ENCODE data around the gene MACROD2. TPM values are rescaled to one million over a fixed set of nuclear protein-coding genes. Genes with fewer than 3 reads are reported as not detected.

Gene MACROD2
- total RNA-seq, 1 experiment from 2014 or later = 3.7 TPM

- H3K79me2 ChIP-seq (ENCODE audit: insufficient read depth, low read length) = no peaks in the 10 kb centered on the region
- DNase-seq (ENCODE audit: low read depth, low spot score) (no peak), ATAC-seq (no peak)
- H3K36me3 ChIP-seq (ENCODE audit: control insufficient read depth in 1 of 2, insufficient read depth in 2 of 2, low read length in 2 of 2) = no peaks in the 10 kb centered on the region
- H3K9me3 ChIP-seq (ENCODE audit: control insufficient read depth in 1 of 2, insufficient read depth in 1 of 2, low read depth in 1 of 2, low read length in 2 of 2) = peaks cover 7 to 15% of the 10 kb centered on the region in 2 experiments; a peak in 2 of 4 replicates
- intact Hi-C loops (cut with micrococcal nuclease) = no loop called here
- H3K27ac ChIP-seq (ENCODE audit: low read depth, low read length) = no peak overlapping the region
- no peaks in the 10 kb centered on the region for H3K27me3 ChIP-seq (ENCODE audit: insufficient read depth, low read length)
- ChIA-PET POLR2A (no interaction called here), RAD21 (ENCODE audit: low non-redundant PET in 1 of 2, low total read pairs in 2 of 2, uncharacterized antibody in 2 of 2, unreplicated experiment in 2 of 2) (no interaction called here), CTCF (no interaction called here)
- no peaks in the 10 kb centered on the region for H3K9me2 ChIP-seq (ENCODE audit: insufficient read depth)
- H3K4me1 ChIP-seq (ENCODE audit: control insufficient read depth in 1 of 2, insufficient read depth in 2 of 2, low read length in 2 of 2) = no peaks in the 10 kb centered on the region
- no peak for TF ChIP-seq ZNF274 (IDR thresholded peaks at IDR 0.05; ENCODE audit: low read depth, low read length)
- TF ChIP-seq CEBPB (IDR thresholded peaks at IDR 0.05; ENCODE audit: low read depth) = no peak
- TF ChIP-seq CTCF (IDR thresholded peaks at IDR 0.05 in 2 of 3, conservative IDR thresholded peaks at IDR 0.05 in 1 of 3; ENCODE audit: borderline replicate concordance in 1 of 3, insufficient read depth in 1 of 3, low read depth in 2 of 3, low read length in 2 of 3) = no peak
- TF ChIP-seq ELF1 (IDR thresholded peaks at IDR 0.05; ENCODE audit: borderline replicate concordance, low read depth) = no peak
- no peak for TF ChIP-seq FOSL1 (IDR thresholded peaks at IDR 0.05; ENCODE audit: low read depth)
- no peak for TF ChIP-seq RAD21 (IDR thresholded peaks at IDR 0.05; ENCODE audit: low read depth)
- no peak for TF ChIP-seq POLR2AphosphoS5 (IDR thresholded peaks at IDR 0.05; ENCODE audit: low read depth, low read length)
- TF ChIP-seq EZH2phosphoT487 (IDR thresholded peaks at IDR 0.05; ENCODE audit: borderline replicate concordance) = no peak
- TF ChIP-seq POLR2A (IDR thresholded peaks at IDR 0.05; ENCODE audit: borderline replicate concordance, extremely low read depth, insufficient read depth, insufficient read length) = no peak
- TF ChIP-seq SRF (IDR thresholded peaks at IDR 0.05; ENCODE audit: low read depth) = no peak
- TF ChIP-seq EGR1 (IDR thresholded peaks at IDR 0.05; ENCODE audit: low read depth) = no peak
- no peak for TF ChIP-seq ATF3 (IDR thresholded peaks at IDR 0.05)
- no peak for TF ChIP-seq MAX (IDR thresholded peaks at IDR 0.05)
- no peak for TF ChIP-seq YY1 (IDR thresholded peaks at IDR 0.05; ENCODE audit: extremely low read depth, insufficient replicate concordance, low read depth, low read length)
- TF ChIP-seq SP1 (IDR thresholded peaks at IDR 0.05; ENCODE audit: low read depth) = no peak
- TF ChIP-seq EZH2 (IDR thresholded peaks at IDR 0.05) = no peak
- TF ChIP-seq SIN3A (IDR thresholded peaks at IDR 0.05; ENCODE audit: low read depth) = no peak
- TF ChIP-seq ZFX (IDR thresholded peaks at IDR 0.05) = no peak
- no peak overlapping the region for H3K4me3 ChIP-seq (replicated peaks in 1 of 2; ENCODE audit: low read depth in 1 of 2, low read length in 2 of 2)
- H2AFZ ChIP-seq (ENCODE audit: low read depth, low read length, poor library complexity, severe bottlenecking) = no peak overlapping the region
- H3K4me2 ChIP-seq (ENCODE audit: low read length) = no peak overlapping the region
- no peaks in the 10 kb centered on the region for H4K20me1 ChIP-seq (ENCODE audit: insufficient read depth)
- BruUV-seq (replicated peaks) = no TSS peak
- no peak overlapping the region for H3K9ac ChIP-seq (ENCODE audit: low read length)
These were observed 1601.0 kb downstream of the MACROD2 start for GRCh38 chr20:15596220-15596890.

Data from HCT116 (cell line).